ENCODE data around the gene ARR3.

DNA sequence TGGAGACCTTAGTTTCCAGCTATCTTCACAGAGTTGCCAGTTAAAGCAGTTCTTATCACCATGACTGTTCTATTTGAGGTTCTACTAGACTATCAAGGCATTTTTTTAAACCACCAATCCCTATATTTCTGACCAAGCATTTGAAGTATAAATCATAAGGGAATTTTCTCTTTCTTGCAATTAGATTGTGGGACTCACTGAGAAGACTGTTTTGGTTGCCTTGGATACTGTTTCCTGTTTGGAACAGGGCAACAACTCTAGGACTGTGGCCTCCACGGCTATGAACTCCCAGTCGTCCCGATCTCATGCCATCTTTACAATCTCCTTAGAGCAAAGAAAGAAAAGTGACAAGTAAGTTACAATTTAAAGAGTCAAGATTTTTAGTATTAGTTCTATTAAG, 33.6 kb downstream of the ARR3 start:
- TF ChIP-seq, protein P1, sequence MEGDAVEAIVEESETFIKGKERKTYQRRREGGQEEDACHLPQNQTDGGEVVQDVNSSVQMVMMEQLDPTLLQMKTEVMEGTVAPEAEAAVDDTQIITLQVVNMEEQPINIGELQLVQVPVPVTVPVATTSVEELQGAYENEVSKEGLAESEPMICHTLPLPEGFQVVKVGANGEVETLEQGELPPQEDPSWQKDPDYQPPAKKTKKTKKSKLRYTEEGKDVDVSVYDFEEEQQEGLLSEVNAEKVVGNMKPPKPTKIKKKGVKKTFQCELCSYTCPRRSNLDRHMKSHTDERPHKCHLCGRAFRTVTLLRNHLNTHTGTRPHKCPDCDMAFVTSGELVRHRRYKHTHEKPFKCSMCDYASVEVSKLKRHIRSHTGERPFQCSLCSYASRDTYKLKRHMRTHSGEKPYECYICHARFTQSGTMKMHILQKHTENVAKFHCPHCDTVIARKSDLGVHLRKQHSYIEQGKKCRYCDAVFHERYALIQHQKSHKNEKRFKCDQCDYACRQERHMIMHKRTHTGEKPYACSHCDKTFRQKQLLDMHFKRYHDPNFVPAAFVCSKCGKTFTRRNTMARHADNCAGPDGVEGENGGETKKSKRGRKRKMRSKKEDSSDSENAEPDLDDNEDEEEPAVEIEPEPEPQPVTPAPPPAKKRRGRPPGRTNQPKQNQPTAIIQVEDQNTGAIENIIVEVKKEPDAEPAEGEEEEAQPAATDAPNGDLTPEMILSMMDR (IDR thresholded peaks at IDR 0.05): no peak
- no peak for TF ChIP-seq SMAD3 (CRISPR knock-in tag; IDR thresholded peaks at IDR 0.05; ENCODE audit: borderline replicate concordance)
- no peak for TF ChIP-seq MYBL2 (CRISPR knock-in tag; IDR thresholded peaks at IDR 0.05)
- TF ChIP-seq, protein P2, sequence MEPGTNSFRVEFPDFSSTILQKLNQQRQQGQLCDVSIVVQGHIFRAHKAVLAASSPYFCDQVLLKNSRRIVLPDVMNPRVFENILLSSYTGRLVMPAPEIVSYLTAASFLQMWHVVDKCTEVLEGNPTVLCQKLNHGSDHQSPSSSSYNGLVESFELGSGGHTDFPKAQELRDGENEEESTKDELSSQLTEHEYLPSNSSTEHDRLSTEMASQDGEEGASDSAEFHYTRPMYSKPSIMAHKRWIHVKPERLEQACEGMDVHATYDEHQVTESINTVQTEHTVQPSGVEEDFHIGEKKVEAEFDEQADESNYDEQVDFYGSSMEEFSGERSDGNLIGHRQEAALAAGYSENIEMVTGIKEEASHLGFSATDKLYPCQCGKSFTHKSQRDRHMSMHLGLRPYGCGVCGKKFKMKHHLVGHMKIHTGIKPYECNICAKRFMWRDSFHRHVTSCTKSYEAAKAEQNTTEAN (CRISPR knock-in tag; IDR thresholded peaks at IDR 0.05): no peak
- TF ChIP-seq, protein P3, sequence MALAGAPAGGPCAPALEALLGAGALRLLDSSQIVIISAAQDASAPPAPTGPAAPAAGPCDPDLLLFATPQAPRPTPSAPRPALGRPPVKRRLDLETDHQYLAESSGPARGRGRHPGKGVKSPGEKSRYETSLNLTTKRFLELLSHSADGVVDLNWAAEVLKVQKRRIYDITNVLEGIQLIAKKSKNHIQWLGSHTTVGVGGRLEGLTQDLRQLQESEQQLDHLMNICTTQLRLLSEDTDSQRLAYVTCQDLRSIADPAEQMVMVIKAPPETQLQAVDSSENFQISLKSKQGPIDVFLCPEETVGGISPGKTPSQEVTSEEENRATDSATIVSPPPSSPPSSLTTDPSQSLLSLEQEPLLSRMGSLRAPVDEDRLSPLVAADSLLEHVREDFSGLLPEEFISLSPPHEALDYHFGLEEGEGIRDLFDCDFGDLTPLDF (CRISPR knock-in tag; IDR thresholded peaks at IDR 0.05): no peak
- no peak for TF ChIP-seq CBFB (CRISPR knock-in tag; IDR thresholded peaks at IDR 0.05; ENCODE audit: low read depth)
- no peak for TF ChIP-seq ZNF138 (CRISPR knock-in tag; conservative IDR thresholded peaks at IDR 0.05)

Data from WTC11 (cell line).